HepG2 (cell line): ENCODE data around the gene UQCC5. TPM values are rescaled to one million over a fixed set of nuclear protein-coding genes. Genes with fewer than 3 reads are reported as not detected.

Source experiments
- FOXC1 ChIP-seq: sonication (generic); formaldehyde crosslinking; IDR thresholded peaks from 2 replicates; pipeline ENCODE4 v1.8.0; 2022; ENCODE audit warnings: mild to moderate bottlenecking, missing genetic modification reagents, borderline replicate concordance
- HNRNPH1 ChIP-seq: fragments of 200-400 bp; formaldehyde crosslinking; optimal IDR thresholded peaks from 2 replicates; pipeline ENCODE3; 2017; ENCODE audit warnings: mild to moderate bottlenecking, low read depth, low read length
- LCORL ChIP-seq, 2 experiments: fragments of 450-650 bp in 1 of 2; sonication (generic) in 1 of 2; formaldehyde crosslinking in 1 of 2; IDR thresholded peaks; 2 replicates each; pipeline versions ENCODE4 v1.5.0 to v1.6.1; 2017 to 2020; ENCODE audit warnings: antibody characterized with exemption in 1 of 2, missing genetic modification reagents in 1 of 2
- NFYB ChIP-seq: sonication (generic); formaldehyde crosslinking; IDR thresholded peaks from 2 replicates; pipeline ENCODE4 v1.4.0; 2020; ENCODE audit warnings: missing genetic modification reagents
- PAX8 ChIP-seq: sonication (generic); formaldehyde crosslinking; IDR thresholded peaks from 2 replicates; pipeline ENCODE4 v1.8.0; 2022; ENCODE audit warnings: mild to moderate bottlenecking, missing genetic modification reagents, borderline replicate concordance
- PHF20 ChIP-seq: sonication (generic); formaldehyde crosslinking; IDR thresholded peaks from 2 replicates; pipeline ENCODE4 v1.5.0; 2020; ENCODE audit warnings: mild to moderate bottlenecking, missing genetic modification reagents
- POLR2G ChIP-seq: fragments of 200-400 bp; formaldehyde crosslinking; IDR thresholded peaks from 2 replicates; pipeline ENCODE4 v1.6.1; 2018; ENCODE audit warnings: mild to moderate bottlenecking, low read depth, low read length, moderate library complexity
- RBAK ChIP-seq: sonication (generic); formaldehyde crosslinking; IDR thresholded peaks from 2 replicates; pipeline ENCODE4 v1.5.1; 2020; ENCODE audit warnings: mild to moderate bottlenecking, missing genetic modification reagents
- RBM39 ChIP-seq: fragments of 200-400 bp; formaldehyde crosslinking; IDR thresholded peaks from one replicate; pipeline ENCODE4 v1.6.1; 2018; ENCODE audit warnings: antibody characterized with exemption, mild to moderate bottlenecking, low read depth, low read length; ENCODE audit not compliant: poor library complexity, severe bottlenecking
- TMF1 ChIP-seq: sonication (generic); formaldehyde crosslinking; IDR thresholded peaks from 2 replicates; pipeline ENCODE4 v1.8.1; 2022; ENCODE audit warnings: low read depth, missing genetic modification reagents
- ZFP41 ChIP-seq: sonication (generic); formaldehyde crosslinking; IDR thresholded peaks from 2 replicates; pipeline ENCODE4 v1.4.0; 2020; ENCODE audit warnings: mild to moderate bottlenecking, missing genetic modification reagents, borderline replicate concordance
- ZNF546 ChIP-seq: sonication (generic); formaldehyde crosslinking; conservative IDR thresholded peaks from 2 replicates; pipeline ENCODE4 v1.8.1; 2023; ENCODE audit warnings: mild to moderate bottlenecking, missing genetic modification reagents
- polyA plus RNA-seq, 8 experiments: library from polyadenylated mRNA; depleted of rRNA in 3 of 8; stranded (reverse) in 7 of 8; unstranded in 1 of 8; fragments of >200 nt; fragmentation: Illumina TruSeq in 4 of 8; extraction: Trizol in 4 of 8; gene quantifications; 2 replicates each; pipeline versions ENCODE4 v1.2.1 to v1.2.3, GENCODE V29; 2011 to 2016; ENCODE audit warnings: low read depth in 4 of 8, missing spikeins in 1 of 8, mixed read lengths in 1 of 8; ENCODE audit not compliant: insufficient read depth in 1 of 8
- total RNA-seq, 5 experiments: library from RNA; depleted of rRNA; stranded (reverse); fragments of >200 nt; fragmentation: Illumina TruSeq; extraction: Trizol; gene quantifications; 2 replicates each; pipeline ENCODE4 v1.2.3, GENCODE V29; 2016; ENCODE audit warnings: low read depth in 1 of 5
- TF ChIP-seq, protein P1 (sequence below): IDR thresholded peaks from 2 replicates; pipeline ENCODE4 v1.6.1; 2016; ENCODE audit warnings: low read depth, control low read depth
- TF ChIP-seq, protein P2 (sequence below): sonication (generic); formaldehyde crosslinking; IDR thresholded peaks from 2 replicates; pipeline ENCODE4 v1.5.1; 2020; ENCODE audit warnings: missing genetic modification reagents, mild to moderate bottlenecking, borderline replicate concordance
- TF ChIP-seq, protein P3 (sequence below): sonication (generic); formaldehyde crosslinking; conservative IDR thresholded peaks from 2 replicates; pipeline ENCODE4 v1.8.1; 2023; ENCODE audit warnings: missing genetic modification reagents
- TF ChIP-seq, protein P4 (sequence below): IDR thresholded peaks from 2 replicates; pipeline ENCODE4 v1.6.1; 2016; ENCODE audit warnings: low read depth, borderline replicate concordance
- TF ChIP-seq, protein P5 (sequence below): sonication (generic); formaldehyde crosslinking; IDR thresholded peaks from 2 replicates; pipeline ENCODE4 v1.5.1; 2020; ENCODE audit warnings: mild to moderate bottlenecking, missing genetic modification reagents, borderline replicate concordance
- TF ChIP-seq, protein P6 (sequence below): sonication (generic); formaldehyde crosslinking; IDR thresholded peaks from 2 replicates; pipeline ENCODE4 v1.5.0; 2020; ENCODE audit warnings: missing genetic modification reagents, mild to moderate bottlenecking, borderline replicate concordance

Gene UQCC5
- total and polyA plus RNA-seq, 2 of the 13 experiments (the other 11 are each of a cell fraction or from before 2014, with no cell fraction given), result 15.4 to 29.5 TPM

DNA sequence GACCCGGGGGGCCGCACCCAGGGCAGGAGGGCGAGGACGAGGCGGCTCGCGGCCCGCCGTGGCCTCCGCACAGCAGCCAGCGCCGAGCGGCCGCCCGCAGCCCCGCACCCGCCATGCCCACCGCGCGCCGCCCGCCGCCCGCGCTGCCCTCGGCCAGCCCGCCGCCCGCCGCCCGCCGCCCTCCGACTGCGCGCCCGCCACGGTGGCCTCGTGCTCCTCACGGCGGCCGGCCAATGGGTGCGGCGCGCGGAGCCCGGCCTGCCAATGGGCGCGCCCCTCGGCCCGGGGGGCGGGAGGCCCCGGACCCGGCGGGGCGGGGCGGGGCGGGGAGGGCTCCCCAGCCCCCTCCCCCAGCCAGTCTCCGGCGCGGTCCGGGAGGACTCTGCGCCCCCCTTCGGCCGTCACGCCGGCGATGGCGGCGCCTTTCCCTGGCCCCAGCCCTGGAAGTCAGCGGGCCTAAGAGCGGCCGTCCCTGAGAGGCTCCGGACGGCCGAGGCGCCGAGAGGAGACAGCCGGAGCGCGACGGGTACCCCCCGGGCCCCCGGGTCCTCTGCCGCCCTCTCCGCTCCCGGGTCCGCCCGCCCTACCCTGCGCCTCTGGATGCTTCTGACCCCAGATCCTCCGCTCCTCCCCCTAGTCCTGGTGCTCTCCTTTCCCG, 2.7 kb upstream of the UQCC5 start, which contains the start of gene NT5DC2 (continued):
- no peak for TF ChIP-seq HNRNPH1
- TF ChIP-seq PHF20 (CRISPR knock-in tag), result no peak; the same call in 1 of the 2 replicates
- no peak for TF ChIP-seq PAX8
- TF ChIP-seq RBM39, result peak; percentile 39
- TF ChIP-seq LCORL (IDR thresholded peaks at IDR 0.05), result no peak
- TF ChIP-seq LCORL (CRISPR knock-in tag; IDR thresholded peaks at IDR 0.05), result peak; percentile 13; the same call in 1 of the 2 replicates
- TF ChIP-seq NFYB (CRISPR knock-in tag), result peak; percentile 57; the same call in 1 of the 2 replicates
- peak; percentile 64 for TF ChIP-seq POLR2G
- peak; percentile 58; the same call in 1 of the 2 replicates for TF ChIP-seq ZFP41
- TF ChIP-seq TMF1 (CRISPR knock-in tag), result no peak
- TF ChIP-seq ZNF546 (CRISPR knock-in tag), result peak; percentile 87; the same call in 1 of the 2 replicates
- TF ChIP-seq, protein P1, sequence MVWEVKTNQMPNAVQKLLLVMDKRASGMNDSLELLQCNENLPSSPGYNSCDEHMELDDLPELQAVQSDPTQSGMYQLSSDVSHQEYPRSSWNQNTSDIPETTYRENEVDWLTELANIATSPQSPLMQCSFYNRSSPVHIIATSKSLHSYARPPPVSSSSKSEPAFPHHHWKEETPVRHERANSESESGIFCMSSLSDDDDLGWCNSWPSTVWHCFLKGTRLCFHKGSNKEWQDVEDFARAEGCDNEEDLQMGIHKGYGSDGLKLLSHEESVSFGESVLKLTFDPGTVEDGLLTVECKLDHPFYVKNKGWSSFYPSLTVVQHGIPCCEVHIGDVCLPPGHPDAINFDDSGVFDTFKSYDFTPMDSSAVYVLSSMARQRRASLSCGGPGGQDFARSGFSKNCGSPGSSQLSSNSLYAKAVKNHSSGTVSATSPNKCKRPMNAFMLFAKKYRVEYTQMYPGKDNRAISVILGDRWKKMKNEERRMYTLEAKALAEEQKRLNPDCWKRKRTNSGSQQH (CRISPR knock-in tag), result peak; percentile 82; the same call in 1 of the 2 replicates
- TF ChIP-seq, protein P2, sequence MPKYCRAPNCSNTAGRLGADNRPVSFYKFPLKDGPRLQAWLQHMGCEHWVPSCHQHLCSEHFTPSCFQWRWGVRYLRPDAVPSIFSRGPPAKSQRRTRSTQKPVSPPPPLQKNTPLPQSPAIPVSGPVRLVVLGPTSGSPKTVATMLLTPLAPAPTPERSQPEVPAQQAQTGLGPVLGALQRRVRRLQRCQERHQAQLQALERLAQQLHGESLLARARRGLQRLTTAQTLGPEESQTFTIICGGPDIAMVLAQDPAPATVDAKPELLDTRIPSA, result no peak
- TF ChIP-seq, protein P3, sequence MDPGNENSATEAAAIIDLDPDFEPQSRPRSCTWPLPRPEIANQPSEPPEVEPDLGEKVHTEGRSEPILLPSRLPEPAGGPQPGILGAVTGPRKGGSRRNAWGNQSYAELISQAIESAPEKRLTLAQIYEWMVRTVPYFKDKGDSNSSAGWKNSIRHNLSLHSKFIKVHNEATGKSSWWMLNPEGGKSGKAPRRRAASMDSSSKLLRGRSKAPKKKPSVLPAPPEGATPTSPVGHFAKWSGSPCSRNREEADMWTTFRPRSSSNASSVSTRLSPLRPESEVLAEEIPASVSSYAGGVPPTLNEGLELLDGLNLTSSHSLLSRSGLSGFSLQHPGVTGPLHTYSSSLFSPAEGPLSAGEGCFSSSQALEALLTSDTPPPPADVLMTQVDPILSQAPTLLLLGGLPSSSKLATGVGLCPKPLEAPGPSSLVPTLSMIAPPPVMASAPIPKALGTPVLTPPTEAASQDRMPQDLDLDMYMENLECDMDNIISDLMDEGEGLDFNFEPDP (CRISPR knock-in tag), result 0 out of 2 replicates have a peak, but pooled peaks have one; percentile 72
- TF ChIP-seq, protein P4, sequence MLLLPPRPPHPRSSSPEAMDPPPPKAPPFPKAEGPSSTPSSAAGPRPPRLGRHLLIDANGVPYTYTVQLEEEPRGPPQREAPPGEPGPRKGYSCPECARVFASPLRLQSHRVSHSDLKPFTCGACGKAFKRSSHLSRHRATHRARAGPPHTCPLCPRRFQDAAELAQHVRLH (CRISPR knock-in tag), result no peak
- 0 out of 2 replicates have a peak, but pooled peaks have one; percentile 22 for TF ChIP-seq FOXC1 (CRISPR knock-in tag)
- TF ChIP-seq, protein P5, sequence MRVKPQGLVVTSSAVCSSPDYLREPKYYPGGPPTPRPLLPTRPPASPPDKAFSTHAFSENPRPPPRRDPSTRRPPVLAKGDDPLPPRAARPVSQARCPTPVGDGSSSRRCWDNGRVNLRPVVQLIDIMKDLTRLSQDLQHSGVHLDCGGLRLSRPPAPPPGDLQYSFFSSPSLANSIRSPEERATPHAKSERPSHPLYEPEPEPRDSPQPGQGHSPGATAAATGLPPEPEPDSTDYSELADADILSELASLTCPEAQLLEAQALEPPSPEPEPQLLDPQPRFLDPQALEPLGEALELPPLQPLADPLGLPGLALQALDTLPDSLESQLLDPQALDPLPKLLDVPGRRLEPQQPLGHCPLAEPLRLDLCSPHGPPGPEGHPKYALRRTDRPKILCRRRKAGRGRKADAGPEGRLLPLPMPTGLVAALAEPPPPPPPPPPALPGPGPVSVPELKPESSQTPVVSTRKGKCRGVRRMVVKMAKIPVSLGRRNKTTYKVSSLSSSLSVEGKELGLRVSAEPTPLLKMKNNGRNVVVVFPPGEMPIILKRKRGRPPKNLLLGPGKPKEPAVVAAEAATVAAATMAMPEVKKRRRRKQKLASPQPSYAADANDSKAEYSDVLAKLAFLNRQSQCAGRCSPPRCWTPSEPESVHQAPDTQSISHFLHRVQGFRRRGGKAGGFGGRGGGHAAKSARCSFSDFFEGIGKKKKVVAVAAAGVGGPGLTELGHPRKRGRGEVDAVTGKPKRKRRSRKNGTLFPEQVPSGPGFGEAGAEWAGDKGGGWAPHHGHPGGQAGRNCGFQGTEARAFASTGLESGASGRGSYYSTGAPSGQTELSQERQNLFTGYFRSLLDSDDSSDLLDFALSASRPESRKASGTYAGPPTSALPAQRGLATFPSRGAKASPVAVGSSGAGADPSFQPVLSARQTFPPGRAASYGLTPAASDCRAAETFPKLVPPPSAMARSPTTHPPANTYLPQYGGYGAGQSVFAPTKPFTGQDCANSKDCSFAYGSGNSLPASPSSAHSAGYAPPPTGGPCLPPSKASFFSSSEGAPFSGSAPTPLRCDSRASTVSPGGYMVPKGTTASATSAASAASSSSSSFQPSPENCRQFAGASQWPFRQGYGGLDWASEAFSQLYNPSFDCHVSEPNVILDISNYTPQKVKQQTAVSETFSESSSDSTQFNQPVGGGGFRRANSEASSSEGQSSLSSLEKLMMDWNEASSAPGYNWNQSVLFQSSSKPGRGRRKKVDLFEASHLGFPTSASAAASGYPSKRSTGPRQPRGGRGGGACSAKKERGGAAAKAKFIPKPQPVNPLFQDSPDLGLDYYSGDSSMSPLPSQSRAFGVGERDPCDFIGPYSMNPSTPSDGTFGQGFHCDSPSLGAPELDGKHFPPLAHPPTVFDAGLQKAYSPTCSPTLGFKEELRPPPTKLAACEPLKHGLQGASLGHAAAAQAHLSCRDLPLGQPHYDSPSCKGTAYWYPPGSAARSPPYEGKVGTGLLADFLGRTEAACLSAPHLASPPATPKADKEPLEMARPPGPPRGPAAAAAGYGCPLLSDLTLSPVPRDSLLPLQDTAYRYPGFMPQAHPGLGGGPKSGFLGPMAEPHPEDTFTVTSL (CRISPR knock-in tag), result 0 out of 2 replicates have a peak, but pooled peaks have one; percentile 39
- no peak for TF ChIP-seq RBAK (CRISPR knock-in tag)
- TF ChIP-seq, protein P6, sequence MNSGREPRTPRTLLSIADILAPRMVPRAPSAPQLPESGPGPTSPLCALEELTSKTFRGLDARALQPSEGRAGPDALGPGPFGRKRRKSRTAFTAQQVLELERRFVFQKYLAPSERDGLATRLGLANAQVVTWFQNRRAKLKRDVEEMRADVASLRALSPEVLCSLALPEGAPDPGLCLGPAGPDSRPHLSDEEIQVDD, result no peak
